MM.1S (cell line): Measurements from ENCODE around the gene CYP4F12.

ENCODE experiments used
- EZH2 ChIP-seq: fragments of 300-600 bp; sonication (generic); optimal IDR thresholded peaks from 2 replicates; pipeline ENCODE3; 2017; ENCODE audit warnings: low read depth, mild to moderate bottlenecking, antibody characterized with exemption, low read length, mixed read lengths
- TF ChIP-seq, protein P1 (sequence below): fragments of 300-600 bp; sonication (generic); IDR thresholded peaks from 2 replicates; pipeline ENCODE4 v1.5.1; 2016; ENCODE audit warnings: antibody characterized with exemption, low read length, mixed read lengths

DNA sequence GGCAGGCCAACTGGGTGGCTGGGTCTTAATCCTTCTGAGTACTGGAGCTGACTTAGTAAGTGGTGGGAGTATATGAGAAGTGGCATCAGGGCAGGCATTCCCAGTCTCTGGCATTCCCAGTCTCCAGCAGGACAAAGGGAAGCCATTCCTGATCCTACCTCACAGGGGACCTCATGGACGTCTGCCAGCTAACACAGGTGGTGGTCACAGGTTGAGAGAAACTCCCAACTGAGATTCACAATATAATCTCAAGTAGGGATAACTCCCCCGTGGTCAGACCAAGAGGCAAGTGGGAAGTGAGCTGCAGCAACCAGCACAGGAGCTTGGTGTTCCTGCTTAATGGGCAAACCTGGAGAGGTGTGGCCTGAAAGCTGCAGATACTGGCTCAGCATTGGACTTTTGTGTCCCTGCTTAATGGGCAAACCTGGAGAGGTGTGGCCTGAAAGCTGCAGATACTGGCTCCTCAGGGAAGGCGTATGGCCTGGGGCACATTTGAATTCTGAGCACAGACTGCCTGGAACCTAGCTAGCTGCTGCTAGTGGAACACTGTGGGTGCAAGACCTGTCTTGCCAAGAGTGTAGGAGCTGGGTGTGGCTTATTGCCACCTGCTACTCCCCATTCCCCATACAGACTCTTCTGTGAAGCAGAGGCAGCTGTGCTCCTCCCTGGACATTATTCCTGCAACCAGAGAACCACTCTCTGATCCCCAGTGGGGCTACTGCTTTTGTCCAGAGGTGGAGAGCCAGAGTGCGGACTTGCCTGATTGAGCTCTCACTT, 29.1 kb downstream of the CYP4F12 start:
- TF ChIP-seq, protein P1, sequence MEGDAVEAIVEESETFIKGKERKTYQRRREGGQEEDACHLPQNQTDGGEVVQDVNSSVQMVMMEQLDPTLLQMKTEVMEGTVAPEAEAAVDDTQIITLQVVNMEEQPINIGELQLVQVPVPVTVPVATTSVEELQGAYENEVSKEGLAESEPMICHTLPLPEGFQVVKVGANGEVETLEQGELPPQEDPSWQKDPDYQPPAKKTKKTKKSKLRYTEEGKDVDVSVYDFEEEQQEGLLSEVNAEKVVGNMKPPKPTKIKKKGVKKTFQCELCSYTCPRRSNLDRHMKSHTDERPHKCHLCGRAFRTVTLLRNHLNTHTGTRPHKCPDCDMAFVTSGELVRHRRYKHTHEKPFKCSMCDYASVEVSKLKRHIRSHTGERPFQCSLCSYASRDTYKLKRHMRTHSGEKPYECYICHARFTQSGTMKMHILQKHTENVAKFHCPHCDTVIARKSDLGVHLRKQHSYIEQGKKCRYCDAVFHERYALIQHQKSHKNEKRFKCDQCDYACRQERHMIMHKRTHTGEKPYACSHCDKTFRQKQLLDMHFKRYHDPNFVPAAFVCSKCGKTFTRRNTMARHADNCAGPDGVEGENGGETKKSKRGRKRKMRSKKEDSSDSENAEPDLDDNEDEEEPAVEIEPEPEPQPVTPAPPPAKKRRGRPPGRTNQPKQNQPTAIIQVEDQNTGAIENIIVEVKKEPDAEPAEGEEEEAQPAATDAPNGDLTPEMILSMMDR: no peak
- no peak for TF ChIP-seq EZH2
